K562 (cell line): ENCODE results near the gene CD164. TPM values are rescaled to one million over a fixed set of nuclear protein-coding genes. Genes with fewer than 3 reads are reported as not detected.

Source experiments
- ATAC-seq: fragments of 200-7000 bp; cut with Tn5 transposase; 3 replicates; pipeline ENCODE4 v1.9.1; 2020; ENCODE audit warnings: moderate library complexity
- BruUV-seq: library from RNA; stranded (reverse); fragments of 400-500 nt; replicated peaks from 2 replicates; lab custom pipeline; 2021; lab: Mats Ljungman, UMichigan
- CTCF ChIA-PET: fragments of 300-600 bp; formaldehyde crosslinking; extraction: SDS; loops from one replicate; lab custom pipeline; 2021; ENCODE audit warnings: low intra/inter-chr PET ratio; lab: Yijun Ruan, JAX
- POLR2A ChIA-PET: fragments of 300-600, 350-650 bp; sonication (Branson Sonifier 250); formaldehyde crosslinking; extraction: SDS; loops from one replicate; lab custom pipeline; 2021; ENCODE audit warnings: antibody characterized with exemption, inconsistent platforms; lab: Yijun Ruan, JAX
- DNase-seq, 4 experiments: peaks; one replicate each; pipeline versions ENCODE4 v3.0.0 to v3.0.0-alpha.2; 2011 to 2018; ENCODE audit warnings: low spot score in 3 of 4, mixed read lengths in 3 of 4; ENCODE audit errors: extremely low read depth in 1 of 4
- FAIRE-seq: peaks from 2 replicates; lab custom pipeline; 2011; peaks lifted over from hg19 to GRCh38; lab: Jason Lieb, UNC
- H2AFZ ChIP-seq: 2 replicates; pipeline ENCODE4 v1.6.0; 2011; ENCODE audit warnings: low read depth, low read length, control low read depth, inconsistent platforms
- H3K27ac ChIP-seq: fragments of 200-600 bp; 3 replicates; pipeline ENCODE4 v1.8.0; 2011; ENCODE audit warnings: low read depth, mild to moderate bottlenecking, control low read depth, inconsistent platforms, low read length, moderate library complexity, mixed read lengths; ENCODE audit errors: extremely low read depth
- H3K27me3 ChIP-seq, 2 experiments: fragments of 300-600 bp in 1 of 2; 2 replicates in 1 of 2; 3 replicates in 1 of 2; pipeline versions ENCODE4 v1.6.0 to v1.8.0; 2011; ENCODE audit warnings: inconsistent platforms in 2 of 2, low read length in 2 of 2, mild to moderate bottlenecking in 1 of 2, mixed read lengths in 1 of 2, moderate library complexity in 1 of 2; ENCODE audit not compliant: control insufficient read depth in 2 of 2, insufficient read depth in 2 of 2
- H3K36me3 ChIP-seq: fragments of 300-600 bp; 3 replicates; pipeline ENCODE4 v1.8.0; 2011; ENCODE audit warnings: mild to moderate bottlenecking, low read length, inconsistent platforms; ENCODE audit not compliant: control insufficient read depth, insufficient read depth
- H3K4me1 ChIP-seq, 2 experiments: fragments of 200-600 bp in 1 of 2; replicated peaks in 1 of 2; 2 replicates in 1 of 2; 3 replicates in 1 of 2; pipeline versions ENCODE4 v1.5.1 to v1.8.0; 2011; ENCODE audit warnings: inconsistent platforms in 2 of 2, low read length in 2 of 2, mild to moderate bottlenecking in 1 of 2, mixed read lengths in 1 of 2, moderate library complexity in 1 of 2; ENCODE audit not compliant: control insufficient read depth in 2 of 2, insufficient read depth in 2 of 2
- H3K4me2 ChIP-seq: 2 replicates; pipeline ENCODE4 v1.6.1; 2011; ENCODE audit warnings: low read length, control low read depth, inconsistent platforms, mixed read lengths; ENCODE audit not compliant: insufficient read depth
- H3K4me3 ChIP-seq: fragments of 200-600 bp; sonication (generic), shearing (Covaris generic); 2 replicates; pipeline ENCODE4 v1.5.1; 2016; ENCODE audit warnings: control low read depth, inconsistent platforms
- H3K79me2 ChIP-seq: fragments of 200-600 bp; 3 replicates; pipeline ENCODE4 v1.8.0; 2011; ENCODE audit warnings: low read length, inconsistent platforms; ENCODE audit not compliant: control insufficient read depth, insufficient read depth
- H3K9ac ChIP-seq, 2 experiments: 2 replicates each; pipeline versions ENCODE4 v1.6.0 to v1.6.1; 2011; ENCODE audit warnings: low read depth in 2 of 2, low read length in 2 of 2, control low read depth in 1 of 2, inconsistent platforms in 1 of 2, mild to moderate bottlenecking in 1 of 2, mixed read lengths in 1 of 2; ENCODE audit not compliant: insufficient read depth in 1 of 2
- H3K9me1 ChIP-seq: one replicate; pipeline ENCODE4 v1.6.0; 2011; ENCODE audit warnings: inconsistent platforms, mild to moderate bottlenecking, low read length, moderate library complexity; ENCODE audit not compliant: control insufficient read depth, insufficient read depth
- H3K9me3 ChIP-seq: replicated peaks from 2 replicates; pipeline ENCODE4 v1.5.1; 2011; ENCODE audit warnings: low read depth, low read length, inconsistent platforms; ENCODE audit not compliant: control insufficient read depth, insufficient read depth
- H4K20me1 ChIP-seq: replicated peaks from 2 replicates; pipeline ENCODE4 v1.6.1; 2011; ENCODE audit warnings: low read length, inconsistent platforms, mixed read lengths; ENCODE audit not compliant: control insufficient read depth, insufficient read depth
- ARHGAP35 ChIP-seq: fragments of 450-650 bp; IDR thresholded peaks from 2 replicates; pipeline ENCODE4 v1.6.1; 2018; ENCODE audit not compliant: partially characterized antibody
- ATF7 ChIP-seq: fragments of 450-650 bp; IDR thresholded peaks from 2 replicates; pipeline ENCODE4 v1.7.1; 2014; ENCODE audit warnings: mild to moderate bottlenecking, moderate library complexity
- BACH1 ChIP-seq: fragments of 200-800 bp; sonication (Bioruptor generic); IDR thresholded peaks from 2 replicates; pipeline ENCODE4 v1.6.1; 2016; ENCODE audit warnings: missing genetic modification characterization, missing compliant biosample characterization
- CBX2 ChIP-seq: fragments of 200-600 bp; sonication (generic); IDR thresholded peaks from one replicate; pipeline ENCODE4 v1.6.1; 2012; ENCODE audit warnings: mild to moderate bottlenecking, low read length, inconsistent platforms; ENCODE audit not compliant: insufficient read depth, poor library complexity, severe bottlenecking
- DACH1 ChIP-seq: fragments of 450-650 bp; IDR thresholded peaks from 2 replicates; pipeline ENCODE4 v1.6.1; 2018; ENCODE audit not compliant: partially characterized antibody
- DPF2 ChIP-seq: fragments of 450-650 bp; IDR thresholded peaks from 2 replicates; pipeline ENCODE4 v1.6.1; 2016
- EP300 ChIP-seq: IDR thresholded peaks from 2 replicates; pipeline ENCODE4 v1.6.1; 2012; ENCODE audit warnings: low read length, improper control_type of control experiment
- GTF2F1 ChIP-seq: IDR thresholded peaks from 2 replicates; pipeline ENCODE4 v1.6.1; 2011; ENCODE audit warnings: low read depth, low read length, improper control_type of control experiment
- NFIC ChIP-seq: fragments of 450-650 bp; IDR thresholded peaks from 2 replicates; pipeline ENCODE4 v1.6.1; 2017; ENCODE audit warnings: mild to moderate bottlenecking, inconsistent platforms
- POLR2AphosphoS5 ChIP-seq: IDR thresholded peaks from 2 replicates; pipeline ENCODE4 v1.6.1; 2011; ENCODE audit warnings: mild to moderate bottlenecking, low read depth, low read length, moderate library complexity; ENCODE audit not compliant: control insufficient read depth, insufficient read depth
- RCOR1 ChIP-seq, 2 experiments: IDR thresholded peaks; 2 replicates each; pipeline ENCODE4 v1.6.1; 2012; ENCODE audit warnings: low read depth in 2 of 2, low read length in 2 of 2, borderline replicate concordance in 1 of 2, improper control_type of control experiment in 1 of 2
- SMARCA4 ChIP-seq: fragments of 450-650 bp; IDR thresholded peaks from 2 replicates; pipeline ENCODE4 v1.6.1; 2016
- TAL1 ChIP-seq: fragments of 450-650 bp; IDR thresholded peaks from 2 replicates; pipeline ENCODE4 v1.6.1; 2016; ENCODE audit warnings: mild to moderate bottlenecking
- WGBS: fragments of 100-300 bp; shearing (Covaris generic); methylation state at CpG from one replicate; pipeline ENCODE4 v1.1.6; 2016; ENCODE audit warnings: low coverage, mixed read lengths; ENCODE audit not compliant: insufficient coverage; ENCODE audit errors: missing lambda C conversion rate; 5-methylcytosine and 5-hydroxymethylcytosine counted together
- in situ Hi-C: fragments of 300-500 bp; cut with MboI; formaldehyde crosslinking; loops from 4 replicates; pipeline ENCODE4 v1.15.0; 2018; ENCODE audit warnings: inconsistent platforms, mixed read lengths
- intact Hi-C: fragments of 100-400 bp; cut with micrococcal nuclease; formaldehyde crosslinking; loops from 2 replicates; pipeline ENCODE4 v1.14.2; 2022
- polyA plus RNA-seq, 8 experiments: library from polyadenylated mRNA; depleted of rRNA in 4 of 8; stranded (reverse) in 5 of 8; unstranded in 3 of 8; fragments of >200 nt; fragmentation: Nextera tagmentation in 2 of 8; fragmentation: Illumina TruSeq in 1 of 8; extraction: Ambion mirVana in 2 of 8; extraction: Trizol in 1 of 8; gene quantifications; 2 replicates each; pipeline versions ENCODE4 v1.2.1 to v1.2.3, GENCODE V29; 2011 to 2014; ENCODE audit warnings: inconsistent platforms in 1 of 8, missing spikeins in 1 of 8
- total RNA-seq, 7 experiments: library from RNA; depleted of rRNA in 6 of 7; stranded (reverse); fragments of >200 nt in 6 of 7; fragmentation: Illumina TruSeq in 2 of 7; extraction: Trizol in 2 of 7; gene quantifications; 2 replicates each; pipeline versions ENCODE4 v1.2.1 to v1.2.3, GENCODE V29; 2011 to 2021; ENCODE audit warnings: low replicate concordance in 1 of 7
- TF ChIP-seq, protein P1 (sequence below): sonication (generic); formaldehyde crosslinking; IDR thresholded peaks from 2 replicates; pipeline ENCODE4 v1.9.0; 2022; ENCODE audit warnings: mild to moderate bottlenecking, missing genetic modification reagents
- TF ChIP-seq, protein P2 (sequence below): fragments of 450-650 bp; conservative IDR thresholded peaks from 2 replicates; pipeline ENCODE4 v1.6.1; 2016; ENCODE audit warnings: missing genetic modification characterization, low read depth, mild to moderate bottlenecking, control low read depth, missing compliant biosample characterization
- TF ChIP-seq, protein P3 (sequence below): sonication (generic); formaldehyde crosslinking; IDR thresholded peaks from 2 replicates; pipeline ENCODE4 v1.8.0; 2022; ENCODE audit warnings: missing genetic modification reagents, mild to moderate bottlenecking, borderline replicate concordance
- TF ChIP-seq, protein P4 (sequence below), 2 experiments: fragments of 450-650 bp in 1 of 2; sonication (generic) in 1 of 2; formaldehyde crosslinking in 1 of 2; IDR thresholded peaks in 1 of 2; conservative IDR thresholded peaks in 1 of 2; 2 replicates each; pipeline versions ENCODE4 v1.6.1 to v1.8.1; 2016 to 2023; ENCODE audit warnings: mild to moderate bottlenecking in 2 of 2, moderate library complexity in 2 of 2, inconsistent platforms in 1 of 2, missing genetic modification reagents in 1 of 2

CD164 gene
- total and polyA plus RNA-seq, 9 of the 15 experiments (the other 6 are each of a cell fraction or from before 2014, with no cell fraction given), result 79.5 to 317 (median 165) TPM

DNA sequence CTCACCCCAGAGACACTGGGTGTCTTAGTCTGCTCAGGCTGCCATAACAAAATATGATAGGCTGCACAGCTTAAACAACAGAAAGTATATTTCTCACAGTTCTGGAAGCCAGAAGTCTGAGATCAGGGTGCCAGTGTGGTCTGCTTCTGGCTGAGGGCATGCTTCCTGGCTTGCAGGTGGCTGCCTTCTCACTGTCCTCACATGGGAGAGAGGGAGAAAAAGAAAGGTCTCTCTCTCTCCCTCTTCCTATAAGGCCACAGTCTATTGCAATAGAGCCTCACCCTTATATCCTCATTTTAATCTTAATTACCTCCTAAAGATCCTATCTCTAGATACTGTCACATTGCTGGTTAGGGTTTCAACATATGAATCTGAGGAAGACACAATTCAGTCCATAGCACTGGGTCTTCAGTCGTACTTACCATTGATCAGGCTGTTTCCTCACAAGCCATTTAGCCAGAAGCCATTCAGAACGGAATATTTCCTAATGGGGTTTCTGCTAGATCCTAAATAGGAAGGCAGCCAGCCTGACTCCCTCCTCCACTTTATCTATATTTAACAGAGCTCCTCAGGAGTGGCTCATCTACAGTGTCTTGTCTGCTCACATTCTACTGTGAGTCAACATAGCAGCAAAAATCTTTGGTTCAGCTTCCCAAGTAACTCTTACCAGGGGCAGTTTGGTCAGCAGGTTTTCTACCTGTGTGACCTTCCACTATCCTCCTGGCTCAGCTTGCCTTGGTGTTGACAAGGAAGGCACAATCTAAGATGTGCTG, 42.2 kb downstream of the CD164 start:
- FAIRE-seq, result peak; percentile 86
- POLR2A ChIA-PET, result interaction anchor here (0.6 to 1.7 kb wide), 8 partner anchors 10 to 152 kb away, joined by 3 to 8 read pairs (median 4); no protein-coding TSS in a partner anchor
- TF ChIP-seq GTF2F1, result no peak
- TF ChIP-seq, protein P1, sequence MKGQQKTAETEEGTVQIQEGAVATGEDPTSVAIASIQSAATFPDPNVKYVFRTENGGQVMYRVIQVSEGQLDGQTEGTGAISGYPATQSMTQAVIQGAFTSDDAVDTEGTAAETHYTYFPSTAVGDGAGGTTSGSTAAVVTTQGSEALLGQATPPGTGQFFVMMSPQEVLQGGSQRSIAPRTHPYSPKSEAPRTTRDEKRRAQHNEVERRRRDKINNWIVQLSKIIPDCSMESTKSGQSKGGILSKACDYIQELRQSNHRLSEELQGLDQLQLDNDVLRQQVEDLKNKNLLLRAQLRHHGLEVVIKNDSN (CRISPR knock-in tag), result no peak
- peak; percentile 74 for TF ChIP-seq TAL1
- TF ChIP-seq, protein P2, sequence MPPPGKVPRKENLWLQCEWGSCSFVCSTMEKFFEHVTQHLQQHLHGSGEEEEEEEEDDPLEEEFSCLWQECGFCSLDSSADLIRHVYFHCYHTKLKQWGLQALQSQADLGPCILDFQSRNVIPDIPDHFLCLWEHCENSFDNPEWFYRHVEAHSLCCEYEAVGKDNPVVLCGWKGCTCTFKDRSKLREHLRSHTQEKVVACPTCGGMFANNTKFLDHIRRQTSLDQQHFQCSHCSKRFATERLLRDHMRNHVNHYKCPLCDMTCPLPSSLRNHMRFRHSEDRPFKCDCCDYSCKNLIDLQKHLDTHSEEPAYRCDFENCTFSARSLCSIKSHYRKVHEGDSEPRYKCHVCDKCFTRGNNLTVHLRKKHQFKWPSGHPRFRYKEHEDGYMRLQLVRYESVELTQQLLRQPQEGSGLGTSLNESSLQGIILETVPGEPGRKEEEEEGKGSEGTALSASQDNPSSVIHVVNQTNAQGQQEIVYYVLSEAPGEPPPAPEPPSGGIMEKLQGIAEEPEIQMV, result no peak
- peak; percentile 82 for TF ChIP-seq SMARCA4
- TF ChIP-seq CBX2, result no peak
- TF ChIP-seq ARHGAP35, result no peak
- TF ChIP-seq ATF7, result no peak
- TF ChIP-seq NFIC, result peak; percentile 45
- peak; percentile 57 for TF ChIP-seq DACH1
- TF ChIP-seq BACH1, result no peak
- TF ChIP-seq RCOR1 (IDR thresholded peaks at IDR 0.05; ENCODE audit: borderline replicate concordance in 1 of 2, low read depth in 2 of 2, low read length in 2 of 2), result peak in 1 of 2 experiments; percentile 68; a peak in 2 of 4 replicates
- TF ChIP-seq POLR2AphosphoS5, result 0 out of 2 replicates have a peak, but pooled peaks have one; percentile 36
- peak; percentile 71 for TF ChIP-seq EP300
- TF ChIP-seq, protein P3, sequence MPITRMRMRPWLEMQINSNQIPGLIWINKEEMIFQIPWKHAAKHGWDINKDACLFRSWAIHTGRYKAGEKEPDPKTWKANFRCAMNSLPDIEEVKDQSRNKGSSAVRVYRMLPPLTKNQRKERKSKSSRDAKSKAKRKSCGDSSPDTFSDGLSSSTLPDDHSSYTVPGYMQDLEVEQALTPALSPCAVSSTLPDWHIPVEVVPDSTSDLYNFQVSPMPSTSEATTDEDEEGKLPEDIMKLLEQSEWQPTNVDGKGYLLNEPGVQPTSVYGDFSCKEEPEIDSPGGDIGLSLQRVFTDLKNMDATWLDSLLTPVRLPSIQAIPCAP (CRISPR knock-in tag), result no peak
- TF ChIP-seq, protein P4, sequence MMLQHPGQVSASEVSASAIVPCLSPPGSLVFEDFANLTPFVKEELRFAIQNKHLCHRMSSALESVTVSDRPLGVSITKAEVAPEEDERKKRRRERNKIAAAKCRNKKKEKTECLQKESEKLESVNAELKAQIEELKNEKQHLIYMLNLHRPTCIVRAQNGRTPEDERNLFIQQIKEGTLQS (IDR thresholded peaks at IDR 0.05), result peak; percentile 38; the same call in 1 of the 2 replicates
- TF ChIP-seq, protein P4 (CRISPR knock-in tag; conservative IDR thresholded peaks at IDR 0.05), result no peak
- peak; percentile 74; the same call in 1 of the 2 replicates for TF ChIP-seq DPF2

More for the DNA sequence above, 42.2 kb downstream of the CD164 start:
- no peaks in the 10 kb centered on the region for H3K9me1 ChIP-seq
- peaks cover 27 to 43% of the 10 kb centered on the region in 2 experiments for H3K4me1 ChIP-seq
- DNase-seq (peak; percentile 41 to 80 (median 60)), ATAC-seq (peak; percentile 81)
- no peaks in the 10 kb centered on the region for H3K36me3 ChIP-seq
- H2AFZ ChIP-seq, result peak overlapping the region; percentile 37
- intact Hi-C loops (loop anchor here (2.0 kb wide), 1 partner anchor 35 kb away; no protein-coding TSS in a partner anchor), in situ Hi-C loops (no loop called here)
- no peaks in the 10 kb centered on the region for H3K9me3 ChIP-seq
- no peaks in the 10 kb centered on the region for H3K79me2 ChIP-seq
- peak overlapping the region; percentile 30; the same call in 1 of the 3 replicates for H3K27ac ChIP-seq
- peak overlapping the region; percentile 46 for H3K4me2 ChIP-seq
- no TSS peak for BruUV-seq
- WGBS, result 3% methylated on average over 2 of the region's 2 CpGs
- H3K27me3 ChIP-seq, result no peaks in the 10 kb centered on the region
- H3K4me3 ChIP-seq, result no peak overlapping the region
- CTCF ChIA-PET, result no interaction called here
- no peaks in the 10 kb centered on the region for H4K20me1 ChIP-seq
- peak overlapping the region; percentile 4 to 53; a peak in 3 of 4 replicates for H3K9ac ChIP-seq
